ENCODE measurements around the gene PRDM16.

PRDM16 gene

GRCh38 chr1:3248155-3249141 lies 179.4 kb downstream of the PRDM16 start (continued):
- TF ChIP-seq ZBTB10 (tag by site-specific recombination; IDR thresholded peaks at IDR 0.05) = no peak
- TF ChIP-seq ZNF140 (tag by site-specific recombination; IDR thresholded peaks at IDR 0.05) = no peak
- TF ChIP-seq BCL11B (tag by site-specific recombination; IDR thresholded peaks at IDR 0.05; ENCODE audit: low read depth) = no peak
- no peak for TF ChIP-seq ZNF26 (tag by site-specific recombination; IDR thresholded peaks at IDR 0.05)
- TF ChIP-seq ZNF76 (tag by site-specific recombination; IDR thresholded peaks at IDR 0.05; ENCODE audit: borderline replicate concordance, low read depth) = no peak
- no peak for TF ChIP-seq ZNF747 (tag by site-specific recombination; IDR thresholded peaks at IDR 0.05)
- TF ChIP-seq ZNF626 (tag by site-specific recombination; IDR thresholded peaks at IDR 0.05) = no peak
- TF ChIP-seq, protein P1, sequence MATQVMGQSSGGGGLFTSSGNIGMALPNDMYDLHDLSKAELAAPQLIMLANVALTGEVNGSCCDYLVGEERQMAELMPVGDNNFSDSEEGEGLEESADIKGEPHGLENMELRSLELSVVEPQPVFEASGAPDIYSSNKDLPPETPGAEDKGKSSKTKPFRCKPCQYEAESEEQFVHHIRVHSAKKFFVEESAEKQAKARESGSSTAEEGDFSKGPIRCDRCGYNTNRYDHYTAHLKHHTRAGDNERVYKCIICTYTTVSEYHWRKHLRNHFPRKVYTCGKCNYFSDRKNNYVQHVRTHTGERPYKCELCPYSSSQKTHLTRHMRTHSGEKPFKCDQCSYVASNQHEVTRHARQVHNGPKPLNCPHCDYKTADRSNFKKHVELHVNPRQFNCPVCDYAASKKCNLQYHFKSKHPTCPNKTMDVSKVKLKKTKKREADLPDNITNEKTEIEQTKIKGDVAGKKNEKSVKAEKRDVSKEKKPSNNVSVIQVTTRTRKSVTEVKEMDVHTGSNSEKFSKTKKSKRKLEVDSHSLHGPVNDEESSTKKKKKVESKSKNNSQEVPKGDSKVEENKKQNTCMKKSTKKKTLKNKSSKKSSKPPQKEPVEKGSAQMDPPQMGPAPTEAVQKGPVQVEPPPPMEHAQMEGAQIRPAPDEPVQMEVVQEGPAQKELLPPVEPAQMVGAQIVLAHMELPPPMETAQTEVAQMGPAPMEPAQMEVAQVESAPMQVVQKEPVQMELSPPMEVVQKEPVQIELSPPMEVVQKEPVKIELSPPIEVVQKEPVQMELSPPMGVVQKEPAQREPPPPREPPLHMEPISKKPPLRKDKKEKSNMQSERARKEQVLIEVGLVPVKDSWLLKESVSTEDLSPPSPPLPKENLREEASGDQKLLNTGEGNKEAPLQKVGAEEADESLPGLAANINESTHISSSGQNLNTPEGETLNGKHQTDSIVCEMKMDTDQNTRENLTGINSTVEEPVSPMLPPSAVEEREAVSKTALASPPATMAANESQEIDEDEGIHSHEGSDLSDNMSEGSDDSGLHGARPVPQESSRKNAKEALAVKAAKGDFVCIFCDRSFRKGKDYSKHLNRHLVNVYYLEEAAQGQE (tag by site-specific recombination; IDR thresholded peaks at IDR 0.05) = no peak
- no peak for TF ChIP-seq ZNF239 (tag by site-specific recombination; IDR thresholded peaks at IDR 0.05)
- TF ChIP-seq ZBTB21 (tag by site-specific recombination; IDR thresholded peaks at IDR 0.05) = no peak
- TF ChIP-seq ZNF560 (tag by site-specific recombination; IDR thresholded peaks at IDR 0.05; ENCODE audit: borderline replicate concordance) = no peak
- TF ChIP-seq ZNF777 (tag by site-specific recombination; IDR thresholded peaks at IDR 0.05; ENCODE audit: borderline replicate concordance) = no peak
- no peak for TF ChIP-seq ZNF221 (tag by site-specific recombination; IDR thresholded peaks at IDR 0.05; ENCODE audit: borderline replicate concordance)
- TF ChIP-seq HIC1 (tag by site-specific recombination; IDR thresholded peaks at IDR 0.05) = no peak
- TF ChIP-seq ZNF692 (tag by site-specific recombination; IDR thresholded peaks at IDR 0.05) = no peak
- no peak for TF ChIP-seq ZBTB48 (tag by site-specific recombination; IDR thresholded peaks at IDR 0.05)
- TF ChIP-seq ZNF610 (tag by site-specific recombination; IDR thresholded peaks at IDR 0.05; ENCODE audit: borderline replicate concordance) = no peak
- no peak; the same call in 1 of the 2 replicates for TF ChIP-seq ZBTB20 (tag by site-specific recombination; IDR thresholded peaks at IDR 0.05)
- no peak for TF ChIP-seq ZNF521 (tag by site-specific recombination; IDR thresholded peaks at IDR 0.05)
- TF ChIP-seq ZNF529 (tag by site-specific recombination; IDR thresholded peaks at IDR 0.05; ENCODE audit: insufficient replicate concordance) = no peak
- TF ChIP-seq ZIC2 (tag by site-specific recombination; IDR thresholded peaks at IDR 0.05) = peak; percentile 79
- no peak for TF ChIP-seq KLF7 (tag by site-specific recombination; IDR thresholded peaks at IDR 0.05; ENCODE audit: borderline replicate concordance)
- no peak for TF ChIP-seq ZBTB7A (tag by site-specific recombination; IDR thresholded peaks at IDR 0.05; ENCODE audit: low read depth)
- TF ChIP-seq, protein P2, sequence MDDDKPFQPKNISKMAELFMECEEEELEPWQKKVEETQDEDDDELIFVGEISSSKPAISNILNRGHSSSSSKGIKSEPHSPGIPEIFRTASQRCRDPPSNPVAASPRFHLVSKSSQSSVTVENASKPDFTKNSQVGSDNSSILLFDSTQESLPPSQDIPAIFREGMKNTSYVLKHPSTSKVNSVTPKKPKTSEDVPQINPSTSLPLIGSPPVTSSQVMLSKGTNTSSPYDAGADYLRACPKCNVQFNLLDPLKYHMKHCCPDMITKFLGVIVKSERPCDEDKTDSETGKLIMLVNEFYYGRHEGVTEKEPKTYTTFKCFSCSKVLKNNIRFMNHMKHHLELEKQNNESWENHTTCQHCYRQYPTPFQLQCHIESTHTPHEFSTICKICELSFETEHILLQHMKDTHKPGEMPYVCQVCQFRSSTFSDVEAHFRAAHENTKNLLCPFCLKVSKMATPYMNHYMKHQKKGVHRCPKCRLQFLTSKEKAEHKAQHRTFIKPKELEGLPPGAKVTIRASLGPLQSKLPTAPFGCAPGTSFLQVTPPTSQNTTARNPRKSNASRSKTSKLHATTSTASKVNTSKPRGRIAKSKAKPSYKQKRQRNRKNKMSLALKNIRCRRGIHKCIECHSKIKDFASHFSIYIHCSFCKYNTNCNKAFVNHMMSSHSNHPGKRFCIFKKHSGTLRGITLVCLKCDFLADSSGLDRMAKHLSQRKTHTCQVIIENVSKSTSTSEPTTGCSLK (tag by site-specific recombination; IDR thresholded peaks at IDR 0.05) = no peak
